Lower leg skin (tissue), 3 donors: ENCODE data around the gene SGCA.

Experiments
- POLR2A ChIP-seq, 2 donors: fragments of 450-650 bp; IDR thresholded peaks; one replicate each; pipeline ENCODE4 v1.6.1; 2016 to 2017; ENCODE audit warnings: antibody characterized with exemption in 2 of 2, mild to moderate bottlenecking in 1 of 2, moderate library complexity in 1 of 2
- TF ChIP-seq, protein P1 (sequence below), 3 donors: fragments of 450-650 bp; IDR thresholded peaks; one replicate each; pipeline ENCODE4 v1.5.1; 2016; ENCODE audit warnings: antibody characterized with exemption in 3 of 3, mild to moderate bottlenecking in 3 of 3, moderate library complexity in 2 of 3

DNA sequence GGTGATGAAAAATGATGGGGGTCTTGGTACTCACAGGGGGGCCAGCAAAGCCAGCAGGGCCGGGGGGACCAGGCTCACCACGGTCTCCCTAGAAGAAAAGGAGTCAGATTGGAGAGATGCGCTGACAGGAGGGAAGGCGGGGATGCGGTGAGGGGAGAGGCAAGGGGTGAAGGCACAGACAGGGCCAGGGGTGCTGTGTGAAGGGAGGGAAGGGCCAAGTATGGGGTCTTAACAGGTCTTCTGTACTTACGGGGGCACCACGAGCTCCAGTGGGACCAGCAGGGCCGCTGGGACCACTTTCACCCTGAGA lies 24.4 kb downstream of the SGCA start:
- TF ChIP-seq POLR2A (IDR thresholded peaks at IDR 0.05) = no peak
- TF ChIP-seq, protein P1, sequence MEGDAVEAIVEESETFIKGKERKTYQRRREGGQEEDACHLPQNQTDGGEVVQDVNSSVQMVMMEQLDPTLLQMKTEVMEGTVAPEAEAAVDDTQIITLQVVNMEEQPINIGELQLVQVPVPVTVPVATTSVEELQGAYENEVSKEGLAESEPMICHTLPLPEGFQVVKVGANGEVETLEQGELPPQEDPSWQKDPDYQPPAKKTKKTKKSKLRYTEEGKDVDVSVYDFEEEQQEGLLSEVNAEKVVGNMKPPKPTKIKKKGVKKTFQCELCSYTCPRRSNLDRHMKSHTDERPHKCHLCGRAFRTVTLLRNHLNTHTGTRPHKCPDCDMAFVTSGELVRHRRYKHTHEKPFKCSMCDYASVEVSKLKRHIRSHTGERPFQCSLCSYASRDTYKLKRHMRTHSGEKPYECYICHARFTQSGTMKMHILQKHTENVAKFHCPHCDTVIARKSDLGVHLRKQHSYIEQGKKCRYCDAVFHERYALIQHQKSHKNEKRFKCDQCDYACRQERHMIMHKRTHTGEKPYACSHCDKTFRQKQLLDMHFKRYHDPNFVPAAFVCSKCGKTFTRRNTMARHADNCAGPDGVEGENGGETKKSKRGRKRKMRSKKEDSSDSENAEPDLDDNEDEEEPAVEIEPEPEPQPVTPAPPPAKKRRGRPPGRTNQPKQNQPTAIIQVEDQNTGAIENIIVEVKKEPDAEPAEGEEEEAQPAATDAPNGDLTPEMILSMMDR (IDR thresholded peaks at IDR 0.05) = no peak
